OCI-M1 (cell line): ENCODE results near the gene DGLUCY.
"Not testable (repeated sequence)": the region's sequence is repeated elsewhere in the genome, so short reads cannot be mapped to it uniquely, and the experiment has no call there.

ENCODE experiments used
- DNase-seq: peaks from one replicate; lab custom pipeline; 2025; lab: John Stamatoyannopoulos, UW

DGLUCY gene

DNA sequence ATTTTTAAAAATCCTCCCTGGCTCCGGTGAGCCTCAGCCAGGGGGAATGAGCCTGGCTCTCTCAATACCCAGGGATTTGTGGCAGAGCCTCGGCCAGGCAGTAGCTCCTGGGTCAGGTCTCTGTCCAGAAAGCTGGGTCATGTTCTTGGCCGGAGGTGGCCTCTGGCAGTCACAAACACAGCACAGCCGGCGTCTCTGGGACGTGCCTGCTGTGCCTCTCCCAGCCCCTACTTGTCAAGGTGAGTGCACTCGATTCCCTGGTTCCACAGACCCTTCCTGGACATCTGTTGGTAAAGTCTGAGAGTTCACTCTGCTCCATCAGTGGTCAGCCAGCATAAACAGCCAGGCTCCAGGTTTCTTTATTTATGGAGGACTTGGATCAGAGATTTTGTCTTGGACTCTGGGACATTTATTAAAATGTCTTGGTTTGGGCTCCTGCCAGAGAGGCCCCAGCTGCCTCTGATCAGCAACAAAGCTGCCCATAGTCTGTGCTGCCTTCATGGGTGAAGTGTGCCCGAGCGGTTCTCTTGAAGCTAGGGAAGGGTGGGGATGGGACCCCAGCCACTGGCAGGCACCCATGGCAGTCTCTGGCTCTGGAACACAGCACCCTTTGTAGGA lies 56.7 kb downstream of the DGLUCY start:
- no peak for DNase-seq

DNA sequence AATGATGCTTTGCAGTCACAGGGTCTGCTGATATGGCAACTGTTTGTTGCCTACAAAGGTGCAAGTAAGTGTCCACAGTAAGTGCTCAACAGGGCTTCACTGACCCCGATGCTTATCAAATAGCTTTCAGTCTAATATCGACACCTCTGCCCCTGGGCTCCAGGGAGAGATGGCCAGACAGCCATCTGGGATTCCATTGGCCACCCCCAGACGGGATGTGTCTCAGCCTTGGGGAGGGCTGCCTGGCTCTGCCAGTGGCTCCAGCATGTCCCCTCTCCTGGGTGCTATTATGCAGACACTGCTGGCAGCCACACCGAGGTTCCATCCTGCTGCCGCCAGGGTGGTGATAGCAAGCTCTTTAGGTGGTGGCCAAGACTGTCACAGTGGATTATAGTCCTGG lies 57.4 kb downstream of the DGLUCY start:
- no peak for DNase-seq

DNA sequence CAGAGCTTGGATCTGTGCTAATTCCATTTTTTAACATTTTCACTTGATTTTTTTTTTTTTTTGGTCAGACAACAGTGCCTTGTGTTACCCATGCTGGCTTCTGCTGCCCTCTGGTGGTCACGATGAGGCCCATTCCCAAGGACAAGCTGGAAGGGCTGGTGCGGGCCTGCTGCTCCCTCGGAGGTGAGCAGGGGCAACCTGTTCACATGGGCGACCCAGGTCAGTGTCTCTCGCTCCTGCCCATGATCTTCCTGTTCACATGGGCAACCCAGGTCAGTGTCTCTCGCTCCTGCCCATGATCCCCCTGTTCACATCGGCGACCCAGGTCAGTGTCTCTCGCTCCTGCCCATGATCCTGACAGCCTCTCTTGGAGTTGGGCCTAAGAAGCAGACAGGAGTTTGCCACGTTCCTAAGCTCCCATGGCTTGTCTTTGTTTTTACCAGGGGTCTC lies 59.4 kb downstream of the DGLUCY start:
- peak; percentile 72 for DNase-seq

- no peak for DNase-seq
Measured at GRCh38 chr14:91173904-91174303, 60.0 kb downstream of the DGLUCY start.

GRCh38 chr14:91175291-91176201 lies 61.7 kb downstream of the DGLUCY start:
- no peak for DNase-seq

DNA sequence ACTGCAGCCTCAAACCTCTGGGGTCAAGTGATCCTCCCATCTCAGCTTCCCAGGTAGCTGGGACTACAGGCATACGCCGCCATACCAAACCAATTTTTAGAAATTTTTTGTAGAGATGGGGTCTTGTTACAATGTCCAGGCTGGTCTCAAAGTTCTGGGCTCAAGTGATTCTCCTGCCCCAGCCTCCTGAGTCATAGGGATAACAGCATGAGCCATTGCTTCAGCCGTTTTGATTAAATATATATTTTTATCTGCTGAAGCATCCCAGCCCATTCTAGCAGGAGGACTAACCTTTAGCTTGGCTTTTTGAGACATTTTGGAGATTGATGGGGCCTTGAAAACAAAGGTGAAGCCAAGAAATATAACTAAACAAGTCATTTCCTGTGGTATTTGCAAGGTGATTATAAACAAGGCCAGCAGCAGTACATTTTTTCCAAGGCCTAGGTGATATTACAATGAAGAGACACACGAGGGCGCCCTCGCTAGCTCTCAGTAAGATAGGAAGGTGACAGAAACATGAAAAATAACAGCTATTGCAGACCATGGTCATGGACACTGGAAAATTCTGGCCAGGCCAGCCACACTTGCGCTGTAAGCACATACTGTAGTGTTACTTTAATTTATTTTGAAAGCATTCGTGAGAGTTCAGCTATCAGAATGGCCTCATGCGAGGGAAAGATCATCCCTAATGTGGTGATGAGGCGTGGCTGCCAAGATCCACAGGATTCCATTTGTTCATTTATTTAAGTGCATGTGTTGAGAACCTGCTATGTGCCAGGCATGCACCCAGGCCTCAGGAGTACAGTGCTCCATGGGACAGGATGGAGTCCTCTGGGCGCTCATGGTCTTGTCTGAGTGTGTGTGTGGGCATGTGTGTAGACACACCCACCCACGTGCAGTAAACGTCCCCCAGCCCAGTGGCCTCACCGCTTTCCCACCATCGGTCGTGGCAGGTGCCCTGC lies 63.5 kb downstream of the DGLUCY start:
- DNase-seq = peak; percentile 69

GRCh38 chr14:91180611-91181010 lies 66.7 kb downstream of the DGLUCY start:
- no peak for DNase-seq

DNA sequence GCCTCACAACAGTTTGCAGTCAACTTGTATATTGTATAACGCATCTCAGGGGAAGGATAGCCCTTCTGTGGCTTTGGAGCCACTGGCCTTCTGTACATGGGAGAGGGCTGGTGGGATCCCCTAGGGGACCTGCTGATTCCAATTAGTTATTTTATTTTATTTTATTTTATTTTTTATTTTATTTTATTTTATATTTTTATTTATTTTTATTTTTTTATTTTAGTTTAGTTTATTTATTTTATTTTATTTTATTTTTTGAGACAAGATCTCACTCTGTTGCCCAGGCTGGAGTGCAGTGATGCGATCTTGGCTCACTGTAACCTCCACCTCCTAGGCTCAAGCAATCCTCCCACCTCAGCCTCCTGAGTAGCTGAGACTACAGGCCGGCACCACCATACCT lies 68.9 kb downstream of the DGLUCY start:
- not testable (repeated sequence) for DNase-seq

GRCh38 chr14:91184559-91184958 lies 70.7 kb downstream of the DGLUCY start:
- no peak for DNase-seq

- DNase-seq = no peak
Measured at GRCh38 chr14:91185721-91186120, 71.8 kb downstream of the DGLUCY start.

DNA sequence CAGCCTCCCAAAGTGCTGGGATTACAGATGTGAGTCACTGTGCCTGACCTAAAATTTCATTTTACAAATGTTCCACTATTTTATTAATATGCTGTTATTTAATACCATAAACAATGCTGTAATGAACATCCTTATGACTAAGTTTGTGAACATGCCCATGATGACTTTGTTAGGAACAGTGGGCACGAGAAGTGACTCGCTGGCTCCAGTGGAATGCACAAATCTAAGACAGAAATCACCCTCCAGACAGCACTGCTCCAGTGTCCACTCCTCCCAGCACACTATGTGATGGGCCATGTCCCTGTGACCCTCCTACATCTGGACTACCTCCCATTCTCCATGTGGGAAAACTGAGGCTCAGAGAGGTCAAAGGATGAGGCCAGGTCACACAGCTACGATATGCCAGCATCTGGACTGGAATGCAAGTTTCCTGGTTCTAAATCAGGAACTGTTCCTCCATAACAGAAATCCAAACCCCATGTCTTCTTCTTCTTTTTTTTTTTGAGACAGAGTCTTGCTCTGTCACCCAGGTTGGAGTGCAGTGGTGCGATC lies 72.7 kb downstream of the DGLUCY start:
- no peak for DNase-seq

DNA sequence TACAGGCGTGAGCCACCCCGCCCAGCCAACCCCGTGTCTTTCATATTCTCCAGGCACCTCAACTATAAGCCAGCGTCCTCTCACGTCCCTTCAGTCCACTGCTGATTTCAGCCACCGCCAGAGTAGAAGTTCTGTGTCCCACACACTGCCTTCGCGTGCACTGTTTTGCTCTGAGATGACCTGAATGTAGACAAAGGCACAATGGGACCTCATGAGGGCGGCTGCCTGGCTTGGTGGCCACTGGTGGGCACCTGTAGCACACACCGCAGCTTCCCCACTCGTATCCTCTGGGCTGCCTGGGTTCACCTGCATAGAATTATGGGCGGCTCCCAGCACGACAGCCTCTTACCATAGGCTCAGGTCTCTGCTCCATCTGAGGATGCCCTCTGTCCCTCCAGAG lies 73.4 kb downstream of the DGLUCY start:
- DNase-seq = no peak

GRCh38 chr14:91190853-91191252 lies 77.0 kb downstream of the DGLUCY start:
- DNase-seq = no peak

- DNase-seq = no peak
Measured at GRCh38 chr14:91193069-91193468, 79.2 kb downstream of the DGLUCY start.

DNA sequence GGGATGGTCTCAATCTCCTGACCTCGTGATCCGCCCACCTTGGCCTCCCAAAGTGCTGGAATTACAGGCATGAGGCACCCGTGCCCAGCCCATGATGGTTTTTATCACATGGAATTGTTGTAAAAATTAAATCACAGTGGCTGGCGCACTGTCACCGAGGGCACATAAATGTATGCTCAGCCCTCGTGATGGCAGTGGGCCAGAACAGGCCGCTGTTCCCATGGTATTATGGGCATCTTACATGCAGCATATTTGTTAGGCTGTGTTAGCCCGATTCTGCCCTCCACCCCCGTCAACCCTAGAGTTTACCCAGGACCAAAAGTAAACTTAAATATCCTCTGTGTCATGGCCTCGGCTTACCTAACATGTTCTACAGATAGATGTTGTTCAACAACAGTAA lies 82.0 kb downstream of the DGLUCY start:
- DNase-seq = no peak

- DNase-seq = no peak
Measured at GRCh38 chr14:91197631-91198030, 83.8 kb downstream of the DGLUCY start.

- DNase-seq = not testable (repeated sequence)
Measured at GRCh38 chr14:91200802-91201201, 86.9 kb downstream of the DGLUCY start.

- DNase-seq = peak; percentile 95
Measured at GRCh38 chr14:91202234-91202974, 88.5 kb downstream of the DGLUCY start.

DNA sequence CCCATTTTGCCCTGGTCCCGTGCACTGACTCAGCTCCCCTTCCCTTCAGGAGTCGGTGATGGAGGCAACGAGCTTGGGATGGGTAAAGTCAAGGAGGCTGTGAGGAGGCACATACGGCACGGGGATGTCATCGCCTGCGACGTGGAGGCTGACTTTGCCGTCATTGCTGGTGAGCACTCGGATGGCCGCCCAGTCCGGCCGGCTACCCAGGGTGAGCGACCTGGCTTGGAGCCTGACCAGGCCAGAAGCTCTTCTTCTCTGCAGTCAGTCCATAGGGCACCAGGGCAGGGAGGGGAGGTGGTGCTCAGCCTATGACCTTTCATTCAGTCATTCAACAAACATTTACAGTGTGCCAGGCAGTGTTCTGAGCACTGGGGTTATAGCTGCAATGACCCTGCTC lies 90.8 kb downstream of the DGLUCY start:
- DNase-seq = no peak

DNA sequence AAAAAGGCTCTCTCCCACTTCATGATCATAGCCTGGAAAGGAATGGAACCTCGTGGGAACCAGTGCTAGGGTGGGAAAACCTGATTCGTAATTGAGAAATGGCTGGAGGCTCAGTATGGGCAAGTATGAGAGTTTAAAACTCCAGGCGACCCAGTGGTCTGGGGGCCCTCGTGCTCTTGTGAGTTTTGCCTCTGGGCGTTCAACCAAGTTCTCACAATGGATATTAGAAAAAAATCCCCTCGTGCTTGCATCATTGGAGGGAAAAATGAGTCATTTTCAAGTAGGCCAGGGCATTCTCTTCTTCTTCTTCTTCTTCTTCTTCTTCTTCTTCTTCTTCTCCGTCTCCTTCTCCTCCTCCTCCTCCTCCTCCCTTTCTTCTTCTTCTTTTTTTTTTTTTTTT lies 91.6 kb downstream of the DGLUCY start:
- DNase-seq = no peak

GRCh38 chr14:91207008-91207407 lies 93.1 kb downstream of the DGLUCY start:
- peak; percentile 67 for DNase-seq
